ENCODE results near the gene ROGDI.

The ROGDI gene

DNA sequence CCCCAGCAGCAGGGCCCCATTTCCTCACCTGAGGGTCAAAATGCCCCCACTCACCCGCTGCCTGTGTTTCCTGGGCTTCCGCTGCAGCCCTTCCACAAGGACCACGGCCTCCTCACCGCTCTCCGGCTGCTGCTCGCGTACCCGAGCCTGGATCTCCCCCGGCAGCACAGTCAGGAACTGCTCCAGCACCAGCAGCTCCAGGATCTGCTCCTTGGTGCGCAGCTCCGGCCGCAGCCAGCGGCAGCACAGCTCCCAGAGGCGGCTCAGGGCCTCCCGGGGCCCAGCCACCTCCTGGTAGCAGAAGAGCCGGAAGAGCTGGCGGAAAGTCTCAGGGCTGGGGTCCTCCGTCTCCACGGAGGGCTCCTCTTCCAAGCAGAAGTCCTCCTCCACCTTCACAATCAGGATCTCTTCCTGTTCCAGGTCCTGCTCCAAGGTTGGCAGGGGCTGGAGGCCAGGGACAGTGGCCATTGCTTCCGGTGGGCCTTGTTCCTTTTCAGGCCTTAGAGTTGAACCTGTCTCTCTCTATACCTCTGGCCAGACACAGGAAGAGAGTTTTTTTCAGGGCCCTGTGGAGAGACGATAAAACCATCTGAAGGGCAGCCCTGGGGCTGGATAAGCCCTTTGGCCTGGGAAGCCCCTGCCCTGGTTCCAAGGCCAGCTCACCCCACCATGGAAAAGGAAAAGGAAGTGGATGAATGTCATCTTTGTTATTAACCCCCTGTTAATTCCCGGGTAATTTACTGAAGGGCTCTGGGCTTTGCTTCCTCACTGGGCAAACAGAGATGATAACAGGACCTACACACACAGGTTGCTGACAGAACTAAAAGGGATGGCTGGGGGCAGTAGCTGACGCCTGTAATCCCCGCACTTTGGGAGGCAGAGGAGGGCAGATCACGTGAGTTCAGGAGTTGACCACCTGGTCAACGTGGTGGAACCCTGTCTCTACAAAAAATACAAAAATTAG is 36.6 kb downstream of the ROGDI start:
- no peak for DNase-seq

DNA sequence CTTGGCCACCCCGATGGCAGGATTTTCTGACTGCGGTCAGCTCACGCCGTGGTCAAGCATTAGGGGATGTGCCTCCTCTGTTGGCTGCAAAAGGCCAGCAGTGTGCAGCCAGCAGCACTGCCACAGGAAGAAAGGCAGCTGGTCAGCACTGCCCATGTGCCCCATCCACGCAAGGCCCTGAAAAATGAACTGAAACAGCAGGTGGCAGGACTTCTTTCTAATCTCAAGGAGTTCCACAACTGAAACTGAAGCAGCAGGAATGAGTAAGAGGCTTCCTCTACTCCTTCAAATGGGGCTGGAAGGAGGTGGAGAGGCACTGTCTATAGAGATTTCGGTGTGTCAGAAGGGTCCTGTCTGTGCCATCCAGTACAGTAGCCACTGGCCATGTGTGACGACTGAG is 38.6 kb downstream of the ROGDI start:
- no peak for DNase-seq

DNA sequence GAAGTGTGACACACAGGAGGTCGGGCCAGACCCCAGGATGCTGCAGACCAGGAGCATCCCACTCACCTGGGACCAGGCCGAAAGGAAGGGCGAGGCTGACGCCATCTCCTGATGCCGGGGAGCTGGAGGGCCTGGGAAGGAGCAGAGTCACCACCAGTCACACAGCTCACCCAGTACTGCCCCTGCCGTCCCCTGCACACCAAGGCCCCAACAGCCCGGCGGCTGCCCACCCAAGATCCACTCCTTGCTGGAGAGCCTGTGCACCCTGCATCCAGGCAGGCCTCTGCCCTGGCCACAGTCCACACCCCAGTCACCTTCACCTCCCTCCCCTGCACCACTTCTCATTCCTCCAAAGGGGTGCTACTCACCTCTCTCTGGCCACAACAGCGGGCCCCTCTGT is 40.2 kb downstream of the ROGDI start:
- DNase-seq, result no peak

DNA sequence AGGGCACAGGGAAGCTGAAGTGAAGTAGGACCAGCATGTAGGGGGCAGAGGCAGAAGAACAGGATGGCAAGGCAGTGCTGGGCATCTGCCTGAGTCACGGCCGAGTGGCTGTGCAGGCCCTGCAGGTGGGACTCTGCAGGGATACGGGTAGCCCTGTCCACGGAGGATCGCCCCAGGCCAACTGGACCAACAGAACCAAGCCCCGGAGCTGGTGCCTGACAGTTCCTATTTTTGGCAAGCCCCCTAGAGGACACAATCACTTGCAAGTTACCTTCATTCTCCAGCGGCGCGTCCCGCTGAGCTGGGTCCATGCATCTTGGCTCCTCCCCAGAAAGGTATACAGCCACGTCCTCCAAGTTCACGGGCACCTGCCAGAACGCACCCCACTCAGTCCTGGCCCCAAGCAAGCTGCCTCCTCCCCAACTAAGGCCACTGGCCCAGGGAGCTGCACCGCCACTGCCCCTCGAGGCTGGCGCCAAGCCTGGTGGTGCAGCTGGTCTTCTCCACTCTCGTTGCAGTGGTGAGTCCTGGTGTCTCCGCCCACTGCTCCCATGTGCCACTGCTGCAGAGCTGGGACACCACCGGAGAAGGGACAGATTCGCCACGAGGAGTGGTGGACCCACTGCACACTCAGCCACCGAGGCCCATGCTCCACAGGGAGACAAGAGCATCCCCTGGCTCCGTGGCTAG is 42.1 kb downstream of the ROGDI start:
- DNase-seq, result no peak

DNA sequence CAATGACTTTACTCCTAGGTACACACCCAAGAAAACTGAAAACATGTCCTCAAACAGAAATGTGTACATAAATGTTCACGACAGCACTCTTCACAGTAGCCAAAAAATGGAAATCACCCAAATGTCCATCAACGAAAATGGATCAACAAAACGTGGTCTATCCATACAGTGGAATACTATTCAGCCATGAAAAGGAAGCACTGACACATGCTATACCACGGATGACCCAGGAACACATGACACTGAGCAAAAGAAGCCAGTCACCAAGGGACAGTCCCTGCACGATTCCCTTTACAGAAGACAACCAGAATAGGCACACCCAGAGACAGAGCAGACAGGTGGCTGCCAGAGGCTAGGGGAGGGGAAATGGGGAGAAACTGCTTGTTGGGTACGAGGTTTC is 46.7 kb downstream of the ROGDI start:
- DNase-seq, result no peak

DNA sequence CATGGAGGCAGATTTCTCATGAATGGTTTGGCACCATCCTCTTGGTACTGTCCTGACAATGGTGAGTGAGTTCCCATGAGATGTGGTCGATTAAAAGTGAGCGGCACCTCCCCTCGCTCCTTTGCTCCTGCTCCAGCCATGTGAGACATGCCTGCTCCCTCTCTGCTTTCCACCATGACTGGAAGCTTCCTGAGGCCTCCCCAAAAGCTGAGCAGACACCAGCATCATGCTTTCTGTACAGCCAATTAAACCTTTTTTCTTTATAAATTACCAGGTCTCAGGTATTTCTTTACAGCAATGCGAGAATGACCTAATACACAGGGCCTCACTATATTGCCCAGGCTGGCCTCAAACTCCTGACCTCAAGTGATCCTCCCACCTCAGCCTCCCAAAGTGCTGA is 47.6 kb downstream of the ROGDI start:
- no peak for DNase-seq

DNA sequence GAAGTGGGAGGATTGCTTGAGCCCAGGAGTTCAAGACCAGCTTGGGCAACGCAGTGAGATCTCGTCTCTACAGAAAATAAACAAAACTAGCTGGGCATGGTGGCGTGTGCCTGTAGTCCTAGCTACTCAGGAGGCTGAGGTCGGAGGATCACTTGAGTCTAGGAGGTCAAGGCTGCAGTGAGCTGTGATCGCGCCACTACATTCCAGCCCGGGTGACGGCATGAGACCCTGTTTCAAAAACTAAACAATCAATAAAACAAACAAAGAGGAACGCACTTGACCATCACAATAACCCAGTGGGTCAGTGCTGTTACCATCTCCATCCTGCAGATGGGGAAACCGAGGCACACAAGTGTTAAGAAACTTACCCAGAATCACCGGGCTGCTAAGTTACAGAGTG is 49.2 kb downstream of the ROGDI start:
- no peak for DNase-seq

DNA sequence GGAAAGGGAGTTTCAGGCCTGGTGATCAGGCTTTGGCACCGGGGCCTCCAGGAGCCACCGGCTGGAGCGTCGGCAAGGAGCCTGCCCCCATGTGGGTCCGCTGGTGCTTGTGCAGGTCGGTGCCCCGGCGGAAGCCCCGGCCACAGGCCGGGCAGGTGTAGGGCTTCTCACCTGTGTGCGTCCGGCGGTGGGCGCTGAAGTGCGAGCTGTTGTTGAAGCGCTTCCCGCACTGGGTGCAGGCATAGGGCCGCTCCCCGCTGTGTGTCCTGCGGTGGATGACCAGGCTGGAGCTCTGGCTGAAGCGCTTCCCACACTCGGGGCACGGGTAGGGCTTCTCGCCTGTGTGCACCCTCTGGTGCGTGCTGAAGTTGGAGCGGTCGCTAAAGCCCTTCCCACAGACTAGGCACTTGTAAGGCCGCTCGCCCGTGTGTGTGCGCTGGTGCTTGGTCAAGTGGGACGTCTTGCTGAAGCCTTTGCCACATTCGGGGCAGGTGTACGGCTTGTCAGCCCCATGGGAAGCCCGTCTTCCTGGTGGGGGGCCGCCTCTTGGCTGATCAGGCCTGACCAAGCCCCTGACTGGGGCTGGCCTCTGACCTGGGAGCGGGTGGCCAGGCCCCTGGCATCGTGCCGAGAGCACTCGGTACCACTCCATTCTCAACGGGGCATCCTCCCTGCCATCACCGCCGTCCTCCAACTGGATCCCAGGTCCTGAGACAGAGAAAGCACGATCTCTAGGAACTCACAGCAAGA is 49.9 kb downstream of the ROGDI start:
- DNase-seq, result no peak

DNA sequence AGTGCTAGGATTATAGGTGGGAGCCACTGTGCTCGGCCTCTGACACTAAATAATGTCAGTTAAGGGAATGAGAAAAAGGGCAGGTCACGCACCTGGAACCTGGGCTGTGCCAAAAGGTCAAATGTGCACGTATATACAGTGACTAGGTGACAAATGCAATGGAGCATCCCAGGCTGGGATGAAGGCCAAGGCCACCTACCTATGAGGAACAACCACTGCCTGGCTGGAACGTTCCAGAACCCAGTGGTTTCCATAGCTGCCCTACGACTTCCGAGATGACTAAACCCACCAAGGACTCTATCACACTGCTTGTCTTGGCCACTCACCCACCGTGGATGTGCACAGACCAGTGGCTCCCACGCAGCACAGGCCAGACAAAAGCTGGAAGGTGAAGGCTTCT is 51.5 kb downstream of the ROGDI start:
- DNase-seq, result no peak

DNA sequence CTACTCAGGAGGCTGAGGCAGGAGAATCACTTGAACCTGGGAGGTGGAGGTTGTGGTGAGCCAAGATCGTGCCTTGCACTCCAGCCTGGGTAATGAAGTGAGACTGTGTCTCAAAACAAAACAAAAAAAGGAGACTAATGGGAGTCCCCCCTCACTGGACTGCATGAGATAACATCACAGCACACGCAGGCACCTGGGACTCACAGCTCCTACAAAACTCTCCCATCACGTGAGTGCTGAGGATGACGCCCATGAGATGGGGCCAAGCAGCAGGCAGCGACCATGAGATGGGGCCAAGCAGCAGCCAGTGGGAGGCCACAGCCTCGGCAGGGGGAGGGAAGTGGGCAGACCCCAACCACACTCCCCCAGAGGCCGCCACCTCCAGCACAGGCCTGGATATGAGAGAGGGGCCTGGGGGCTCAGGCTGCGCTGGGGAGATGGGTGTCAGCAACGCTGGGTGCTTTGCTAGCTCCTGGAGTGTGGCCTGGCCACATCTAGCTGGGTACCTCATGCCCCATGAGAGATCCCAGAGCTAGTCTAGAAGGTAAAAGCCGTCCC is 52.7 kb downstream of the ROGDI start:
- DNase-seq, result no peak

DNA sequence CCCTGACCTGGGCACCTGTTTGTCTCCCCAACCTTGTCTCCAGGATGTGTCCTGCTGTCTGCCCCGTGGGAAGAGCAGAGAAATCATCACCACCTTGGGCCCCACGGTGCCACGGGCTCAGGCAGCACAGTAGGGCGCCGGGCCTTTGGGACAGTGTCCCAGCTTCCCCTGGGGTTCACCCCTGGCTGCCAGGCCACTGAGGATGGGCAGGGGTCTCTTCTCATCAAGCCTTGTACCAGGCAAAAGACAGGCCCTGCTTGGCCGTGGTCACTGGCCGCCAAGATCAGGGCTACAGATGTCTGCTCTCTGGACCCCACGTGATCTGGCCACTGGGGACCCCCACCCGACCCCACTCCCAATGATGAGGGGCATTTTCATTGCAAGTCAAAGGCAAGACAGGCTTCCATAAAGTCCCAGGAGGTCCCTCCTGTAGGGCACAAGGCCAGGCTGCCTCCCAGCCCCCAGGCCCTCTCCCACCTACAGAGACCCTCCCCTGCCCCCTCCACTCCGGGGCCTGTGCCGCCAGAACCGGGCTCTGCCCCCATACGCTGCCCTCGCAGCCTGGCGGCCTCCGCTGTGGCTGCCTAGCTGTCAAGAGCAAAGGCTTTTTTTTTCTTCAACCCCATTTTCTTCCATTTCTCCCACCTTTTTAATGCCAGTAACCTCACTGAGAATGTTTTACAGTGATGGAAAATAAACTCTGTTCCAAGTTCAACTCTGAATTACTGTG is 53.6 kb downstream of the ROGDI start:
- no peak for DNase-seq

DNA sequence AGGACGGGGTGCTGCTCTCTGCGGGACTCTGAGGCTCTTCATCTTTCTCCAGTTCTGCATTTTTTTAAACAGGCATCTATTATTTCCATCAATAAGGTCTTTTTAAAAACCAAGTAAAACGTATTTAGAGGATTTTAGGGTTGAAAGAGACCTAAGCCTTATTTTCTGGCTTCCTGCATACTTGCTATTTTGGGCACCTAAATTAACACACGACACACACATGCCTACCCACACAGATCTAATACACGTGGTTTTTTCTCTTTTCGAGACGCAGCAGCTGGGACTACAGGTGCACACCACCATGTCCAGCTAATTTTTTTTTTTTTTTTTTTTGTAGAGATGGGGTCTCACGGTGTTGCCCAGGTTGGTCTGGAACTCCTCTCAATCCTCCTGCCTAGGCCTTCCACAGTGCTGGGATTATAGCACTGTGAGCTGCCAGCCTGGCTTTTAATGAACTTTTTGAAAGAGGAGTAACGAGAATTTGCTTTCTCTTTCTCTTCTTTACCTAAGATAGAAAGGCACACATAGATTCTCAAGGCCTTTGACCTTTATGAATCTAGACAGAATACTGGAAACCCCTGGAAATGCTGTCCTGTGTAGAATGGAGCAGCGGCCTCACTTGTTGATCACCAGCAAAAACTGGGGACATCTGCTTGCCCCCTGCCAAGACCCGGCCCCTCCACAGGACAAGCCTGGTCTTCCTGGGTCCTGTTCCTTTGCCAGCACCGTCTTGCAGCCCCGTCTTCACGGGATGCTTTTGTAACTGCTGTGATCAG is 54.3 kb downstream of the ROGDI start:
- no peak for DNase-seq

DNA sequence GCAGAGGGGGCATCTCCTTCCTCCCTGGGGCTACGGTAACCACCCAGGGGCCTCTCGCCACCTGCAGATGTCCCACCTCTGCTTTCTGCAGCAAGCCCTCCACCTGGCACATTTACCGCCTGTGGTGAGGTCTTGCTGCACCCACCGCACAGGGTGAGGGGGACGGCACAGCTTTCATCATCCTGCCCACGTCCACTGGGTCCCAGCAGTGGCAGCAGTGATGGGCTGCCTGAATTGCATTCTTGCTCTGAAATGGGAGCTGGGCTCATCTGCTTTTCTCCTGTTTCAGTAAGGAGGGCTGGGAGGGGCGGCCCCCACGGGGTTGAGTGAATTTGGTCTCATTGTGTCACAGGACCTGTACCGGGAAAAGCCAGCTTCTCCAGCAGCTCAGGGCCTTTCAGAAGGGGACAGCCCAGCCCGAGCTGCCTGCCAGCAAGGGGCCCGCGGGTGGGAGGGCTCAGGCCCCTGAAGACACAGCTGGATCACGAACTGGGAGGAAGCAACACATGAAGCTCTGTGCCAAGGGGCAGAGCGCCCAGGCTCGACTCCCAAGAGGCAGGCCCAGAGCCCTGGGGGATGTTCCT is 55.4 kb downstream of the ROGDI start:
- DNase-seq, result no peak

All from femur (tissue), 1 donor.